ENCODE data around the gene ZNF217. TPM values are rescaled to one million over a fixed set of nuclear protein-coding genes. Genes with fewer than 3 reads are reported as not detected.
"Not testable (repeated sequence)": the region's sequence is repeated elsewhere in the genome, so short reads cannot be mapped to it uniquely, and the experiment has no call there.

ZNF217 gene
- polyA plus RNA-seq, 1 experiment, result 16.6 TPM

GRCh38 chr20:53534037-53534436 is 59.6 kb downstream of the ZNF217 start:
- no peaks in the 10 kb centered on the region for H3K27me3 ChIP-seq (ENCODE audit: control insufficient read depth, insufficient read depth, low read length)
- POLR2A ChIA-PET, result no interaction called here
- TF ChIP-seq CTCF (IDR thresholded peaks at IDR 0.05; ENCODE audit: low read depth, low read length), result no peak

DNA sequence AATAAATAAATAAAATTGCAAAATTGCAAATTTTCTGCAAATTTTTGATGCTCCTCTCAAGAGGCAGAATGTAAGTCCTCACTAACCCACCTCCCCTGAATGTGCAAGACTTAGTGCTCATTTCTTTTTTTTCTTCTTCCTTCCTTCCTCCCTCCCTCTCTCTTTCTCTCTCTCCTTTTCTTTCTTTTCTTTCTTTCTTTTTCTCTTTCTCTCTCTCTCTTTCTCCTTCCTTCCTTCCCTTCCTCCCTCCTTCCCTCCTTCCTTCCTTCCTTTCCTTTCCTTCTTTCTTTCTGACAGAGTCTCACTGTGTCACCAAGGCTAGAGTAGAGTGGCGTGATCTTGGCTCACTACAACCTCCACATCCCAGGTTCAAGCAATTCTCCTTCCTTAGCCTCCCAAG is 60.1 kb downstream of the ZNF217 start:
- Histone ChIP-seq H3K9me3 (ENCODE audit: control insufficient read depth, insufficient read depth, low read length) (no peaks in the 10 kb centered on the region), H3K4me3 (ENCODE audit: low read depth, low read length) (no peak overlapping the region), H3K27me3 (ENCODE audit: control insufficient read depth, insufficient read depth, low read length) (no peaks in the 10 kb centered on the region), H3K27ac (ENCODE audit: low read depth, low read length) (no peak overlapping the region)
- POLR2A ChIA-PET, result no interaction called here
- DNase-seq (ENCODE audit: low read depth, low spot score), result no peak
- TF ChIP-seq CTCF (IDR thresholded peaks at IDR 0.05; ENCODE audit: low read depth, low read length), result no peak
- CTCF ChIA-PET, result no interaction called here

More at GRCh38 chr20:53534037-53534436, 59.6 kb downstream of the ZNF217 start:
- Histone ChIP-seq H3K4me3 (ENCODE audit: low read depth, low read length) (no peak overlapping the region), H3K27ac (ENCODE audit: low read depth, low read length) (no peak overlapping the region), H3K9me3 (ENCODE audit: control insufficient read depth, insufficient read depth, low read length) (no peaks in the 10 kb centered on the region)
- CTCF ChIA-PET, result no interaction called here
- DNase-seq (ENCODE audit: low read depth, low spot score), result no peak

DNA sequence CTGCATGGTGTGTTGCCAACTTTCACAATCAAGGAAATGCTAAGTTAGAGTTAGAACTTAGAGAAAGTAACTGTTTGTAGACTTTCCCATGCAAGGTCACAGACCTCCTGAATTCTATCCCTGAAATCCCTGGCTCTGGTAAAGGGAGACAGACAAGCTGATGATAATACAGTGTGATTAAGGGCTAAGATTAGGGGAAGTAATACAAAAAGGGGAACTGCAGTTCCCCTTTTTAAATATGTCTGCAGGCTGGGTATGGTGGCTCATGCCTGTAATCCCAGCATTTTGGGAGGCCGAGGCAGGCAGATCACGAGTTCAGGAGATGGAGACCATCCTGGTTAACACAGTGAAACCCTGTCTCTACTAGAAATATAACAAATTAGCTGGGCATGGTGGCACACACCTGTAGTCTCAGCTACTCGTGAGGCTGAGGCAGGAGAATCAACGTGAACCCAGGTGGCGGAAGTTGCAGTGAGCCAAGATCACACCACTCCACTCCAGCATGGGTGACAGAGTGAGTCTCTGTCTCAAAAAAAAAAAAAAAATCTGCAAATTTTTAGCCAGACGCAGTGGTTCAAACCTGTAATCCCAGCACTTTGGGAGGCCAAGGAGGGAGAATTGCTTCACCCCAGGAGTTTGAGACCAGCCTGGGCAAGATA is 60.9 kb downstream of the ZNF217 start:
- H3K4me3 ChIP-seq (ENCODE audit: low read depth, low read length); H3K27me3 ChIP-seq (ENCODE audit: control insufficient read depth, insufficient read depth, low read length); H3K9me3 ChIP-seq (ENCODE audit: control insufficient read depth, insufficient read depth, low read length); H3K27ac ChIP-seq (ENCODE audit: low read depth, low read length); DNase-seq (ENCODE audit: low read depth, low spot score); POLR2A ChIA-PET; CTCF ChIA-PET: not testable (repeated sequence)

GRCh38 chr20:53530440-53530839 is 63.2 kb downstream of the ZNF217 start:
- Histone ChIP-seq H3K9me3 (ENCODE audit: control insufficient read depth, insufficient read depth, low read length) (no peaks in the 10 kb centered on the region), H3K27ac (ENCODE audit: low read depth, low read length) (no peak overlapping the region), H3K27me3 (ENCODE audit: control insufficient read depth, insufficient read depth, low read length) (no peaks in the 10 kb centered on the region), H3K4me3 (ENCODE audit: low read depth, low read length) (no peak overlapping the region)
- no peak for TF ChIP-seq CTCF (IDR thresholded peaks at IDR 0.05; ENCODE audit: low read depth, low read length)
- DNase-seq (ENCODE audit: low read depth, low spot score), result no peak
- ChIA-PET POLR2A (no interaction called here), CTCF (interaction anchor here (1.9 kb wide), 1 partner anchor 17 kb away, joined by 8 read pairs; no protein-coding TSS in a partner anchor)

DNA sequence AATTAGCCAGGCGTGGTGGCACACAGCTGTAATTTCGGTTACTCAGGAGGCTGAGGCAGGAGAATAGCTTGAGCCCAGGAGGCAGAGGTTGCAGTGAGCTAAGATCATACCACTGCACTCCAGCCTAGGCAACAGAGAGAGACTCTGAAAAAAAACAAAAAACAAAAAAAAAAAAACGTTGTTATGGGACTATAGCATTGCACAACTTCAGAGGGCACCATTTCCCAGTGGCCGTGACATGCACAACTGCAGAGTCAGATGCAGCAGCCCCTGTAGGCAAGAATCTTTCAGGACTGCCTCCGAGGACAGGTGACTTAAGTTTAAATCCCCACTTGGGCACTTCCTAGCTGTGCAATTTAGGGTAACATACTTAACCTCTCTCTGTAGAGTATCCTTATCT is 64.0 kb downstream of the ZNF217 start:
- no peaks in the 10 kb centered on the region for H3K9me3 ChIP-seq (ENCODE audit: control insufficient read depth, insufficient read depth, low read length)
- no peak for TF ChIP-seq CTCF (IDR thresholded peaks at IDR 0.05; ENCODE audit: low read depth, low read length)
- ChIA-PET POLR2A (interaction anchor here (0.7 kb wide), 1 partner anchor 18 kb away, joined by 3 read pairs; no protein-coding TSS in a partner anchor), CTCF (interaction anchor here (0.6 kb wide), 1 partner anchor 690 kb away, joined by 3 read pairs; no protein-coding TSS in a partner anchor)
- no peak overlapping the region for H3K27ac ChIP-seq (ENCODE audit: low read depth, low read length)
- no peaks in the 10 kb centered on the region for H3K27me3 ChIP-seq (ENCODE audit: control insufficient read depth, insufficient read depth, low read length)
- no peak for DNase-seq (ENCODE audit: low read depth, low spot score)
- H3K4me3 ChIP-seq (ENCODE audit: low read depth, low read length), result no peak overlapping the region
